HepG2 (cell line): ENCODE measurements around the gene BRAF. TPM values are rescaled to one million over a fixed set of nuclear protein-coding genes. Genes with fewer than 3 reads are reported as not detected.

Experiments
- ATAC-seq: fragments of 200-7000 bp; cut with Tn5 transposase; 3 replicates; pipeline ENCODE4 v1.9.1; 2020; ENCODE audit warnings: mild to moderate bottlenecking, moderate library complexity
- BruUV-seq: library from RNA; stranded (reverse); fragments of 400-500 nt; replicated peaks from 2 replicates; lab custom pipeline; 2021; lab: Mats Ljungman, UMichigan
- CTCF ChIA-PET: fragments of 300-600 bp; formaldehyde crosslinking; extraction: SDS; loops from one replicate; lab custom pipeline; 2021; ENCODE audit warnings: low total read pairs, inconsistent platforms, low intra/inter-chr PET ratio; lab: Yijun Ruan, JAX
- POLR2A ChIA-PET: fragments of 350-600 bp; sonication (Branson Sonifier 250); formaldehyde crosslinking; loops from one replicate; lab custom pipeline; 2020; ENCODE audit warnings: antibody characterized with exemption, inconsistent platforms; lab: Yijun Ruan, JAX
- DNase-seq: peaks from one replicate; pipeline ENCODE4 v3.0.0-alpha.2; 2015; ENCODE audit warnings: low spot score
- FAIRE-seq: peaks from 3 replicates; lab custom pipeline; 2011; peaks lifted over from hg19 to GRCh38; lab: Jason Lieb, UNC
- H2AFZ ChIP-seq: one replicate; pipeline ENCODE4 v1.6.1; 2011; ENCODE audit warnings: low read length, inconsistent platforms
- H3K27ac ChIP-seq: fragments of 300-600 bp; 3 replicates; pipeline ENCODE4 v1.8.0; 2011; ENCODE audit warnings: mixed run types, mild to moderate bottlenecking, mixed read lengths, low read length, inconsistent platforms; ENCODE audit not compliant: insufficient read depth; ENCODE audit errors: extremely low read length
- H3K27me3 ChIP-seq, 2 experiments: fragments of 200-600 bp in 1 of 2; 2 replicates in 1 of 2; 3 replicates in 1 of 2; pipeline versions ENCODE4 v1.6.0 to v1.8.0; 2011; ENCODE audit warnings: low read length in 2 of 2, mild to moderate bottlenecking in 2 of 2, moderate library complexity in 2 of 2, inconsistent platforms in 1 of 2; ENCODE audit not compliant: insufficient read depth in 2 of 2, control insufficient read depth in 1 of 2
- H3K36me3 ChIP-seq, 2 experiments: fragments of 200-600 bp in 1 of 2; replicated peaks in 1 of 2; 2 replicates in 1 of 2; 3 replicates in 1 of 2; pipeline versions ENCODE4 v1.5.1 to v1.8.0; 2011; ENCODE audit warnings: low read length in 2 of 2, inconsistent platforms in 1 of 2; ENCODE audit not compliant: insufficient read depth in 2 of 2, control insufficient read depth in 1 of 2
- H3K4me1 ChIP-seq: 2 replicates; pipeline ENCODE4 v1.5.1; 2012; ENCODE audit warnings: low read length, inconsistent platforms; ENCODE audit not compliant: insufficient read depth
- H3K4me2 ChIP-seq: 2 replicates; pipeline ENCODE4 v1.6.0; 2011; ENCODE audit warnings: low read depth, low read length, inconsistent platforms
- H3K4me3 ChIP-seq, 3 experiments: fragments of 200-600 bp in 1 of 3; sonication (generic), shearing (Covaris generic) in 1 of 3; replicated peaks in 1 of 3; 2 replicates each; pipeline ENCODE4 v1.5.1; 2011 to 2016; ENCODE audit warnings: low read length in 3 of 3, inconsistent platforms in 2 of 3, low read depth in 2 of 3, mild to moderate bottlenecking in 2 of 3, control low read depth in 1 of 3, mixed read lengths in 1 of 3; ENCODE audit not compliant: insufficient read depth in 1 of 3
- H3K79me2 ChIP-seq: one replicate; pipeline ENCODE4 v1.6.1; 2011; ENCODE audit warnings: low read length, inconsistent platforms; ENCODE audit not compliant: insufficient read depth
- H3K9ac ChIP-seq: 2 replicates; pipeline ENCODE4 v1.6.0; 2011; ENCODE audit warnings: mild to moderate bottlenecking, low read depth, low read length, inconsistent platforms; ENCODE audit not compliant: insufficient read depth
- H3K9me3 ChIP-seq: 2 replicates; pipeline ENCODE4 v1.5.1; 2012; ENCODE audit warnings: mild to moderate bottlenecking, low read length
- H4K20me1 ChIP-seq: 2 replicates; pipeline ENCODE4 v1.6.0; 2011; ENCODE audit warnings: inconsistent platforms, mild to moderate bottlenecking, low read length, moderate library complexity; ENCODE audit not compliant: insufficient read depth
- ETV5 ChIP-seq: IDR thresholded peaks from 2 replicates; pipeline ENCODE4 v1.6.1; 2018; ENCODE audit warnings: missing biosample characterization, missing genetic modification reagents, inconsistent platforms, borderline replicate concordance
- FOXK1 ChIP-seq: sonication (generic); formaldehyde crosslinking; IDR thresholded peaks from 2 replicates; pipeline ENCODE4 v1.4.0; 2020; ENCODE audit warnings: low read depth, missing genetic modification reagents, borderline replicate concordance
- GABPA ChIP-seq, 2 experiments: IDR thresholded peaks; 2 replicates each; pipeline ENCODE4 v1.6.1; 2011 to 2016; ENCODE audit warnings: low read depth in 2 of 2, low read length in 1 of 2, missing biosample characterization in 1 of 2, missing genetic modification characterization in 1 of 2
- KLF12 ChIP-seq: sonication (generic); formaldehyde crosslinking; IDR thresholded peaks from 2 replicates; pipeline ENCODE4 v1.4.0; 2020; ENCODE audit warnings: missing genetic modification reagents, borderline replicate concordance
- NFKB2 ChIP-seq: sonication (generic); formaldehyde crosslinking; IDR thresholded peaks from 2 replicates; pipeline ENCODE4 v1.4.0; 2020; ENCODE audit warnings: missing genetic modification reagents, borderline replicate concordance
- PHF21A ChIP-seq: sonication (generic); formaldehyde crosslinking; IDR thresholded peaks from 2 replicates; pipeline ENCODE4 v1.5.0; 2020; ENCODE audit warnings: mild to moderate bottlenecking, missing genetic modification reagents
- POLR2AphosphoS2 ChIP-seq: IDR thresholded peaks from 2 replicates; pipeline ENCODE4 v1.6.1; 2011; ENCODE audit warnings: low read depth, low read length, improper control_type of control experiment
- RNF2 ChIP-seq: fragments of 450-650 bp; conservative IDR thresholded peaks from 2 replicates; pipeline ENCODE4 v1.6.1; 2016; ENCODE audit warnings: low read depth
- SIX1 ChIP-seq: sonication (generic); formaldehyde crosslinking; IDR thresholded peaks from 2 replicates; pipeline ENCODE4 v1.4.0; 2020; ENCODE audit warnings: missing genetic modification reagents, borderline replicate concordance
- SOX6 ChIP-seq, 2 experiments: fragments of 450-650 bp in 1 of 2; sonication (generic) in 1 of 2; formaldehyde crosslinking in 1 of 2; IDR thresholded peaks; 2 replicates each; pipeline versions ENCODE4 v1.4.0 to v1.6.1; 2017 to 2020; ENCODE audit warnings: antibody characterized with exemption in 1 of 2, mild to moderate bottlenecking in 1 of 2, missing genetic modification reagents in 1 of 2
- TEAD3 ChIP-seq: optimal IDR thresholded peaks from 2 replicates; pipeline ENCODE3; 2016; ENCODE audit warnings: borderline replicate concordance
- U2AF2 ChIP-seq: fragments of 200-400 bp; formaldehyde crosslinking; IDR thresholded peaks from 2 replicates; pipeline ENCODE4 v1.6.1; 2017; ENCODE audit warnings: low read depth, mild to moderate bottlenecking, low read length
- YY1 ChIP-seq: IDR thresholded peaks from 2 replicates; pipeline ENCODE4 v1.6.1; 2011; ENCODE audit warnings: low read length, low read depth, moderate library complexity, mild to moderate bottlenecking; ENCODE audit not compliant: insufficient read depth, insufficient replicate concordance
- ZNF879 ChIP-seq: sonication (generic); formaldehyde crosslinking; IDR thresholded peaks from 2 replicates; pipeline ENCODE4 v1.8.1; 2023; ENCODE audit warnings: missing genetic modification reagents
- WGBS: methylation state at CpG from one replicate; pipeline ENCODE4 v1.1.6; 2017; ENCODE audit warnings: low lambda C conversion rate; 5-methylcytosine and 5-hydroxymethylcytosine counted together
- in situ Hi-C: cut with HindIII; loops from 2 replicates; pipeline ENCODE4 v1.10.0; 2017; ENCODE audit warnings: low pct_unique_long_range_greater_than_20kb; ENCODE audit not compliant: extremely low pct_ligation_motif_present
- intact Hi-C: fragments of 100-400 bp; cut with micrococcal nuclease; formaldehyde crosslinking; loops from one replicate; pipeline ENCODE4 v1.10.0; 2022; ENCODE audit not compliant: unreplicated experiment
- polyA plus RNA-seq, 8 experiments: library from polyadenylated mRNA; depleted of rRNA in 3 of 8; stranded (reverse) in 7 of 8; unstranded in 1 of 8; fragments of >200 nt; fragmentation: Illumina TruSeq in 4 of 8; extraction: Trizol in 4 of 8; gene quantifications; 2 replicates each; pipeline versions ENCODE4 v1.2.1 to v1.2.3, GENCODE V29; 2011 to 2016; ENCODE audit warnings: low read depth in 4 of 8, missing spikeins in 1 of 8, mixed read lengths in 1 of 8; ENCODE audit not compliant: insufficient read depth in 1 of 8
- total RNA-seq, 5 experiments: library from RNA; depleted of rRNA; stranded (reverse); fragments of >200 nt; fragmentation: Illumina TruSeq; extraction: Trizol; gene quantifications; 2 replicates each; pipeline ENCODE4 v1.2.3, GENCODE V29; 2016; ENCODE audit warnings: low read depth in 1 of 5
- TF ChIP-seq, protein P1 (sequence below): IDR thresholded peaks from 2 replicates; pipeline ENCODE4 v1.6.1; 2016; ENCODE audit warnings: missing compliant biosample characterization, missing genetic modification reagents, borderline replicate concordance
- TF ChIP-seq, protein P2 (sequence below): IDR thresholded peaks from 2 replicates; pipeline ENCODE4 v1.6.1; 2018; ENCODE audit warnings: missing genetic modification reagents
- TF ChIP-seq, protein P3 (sequence below): sonication (generic); formaldehyde crosslinking; IDR thresholded peaks from 2 replicates; pipeline ENCODE4 v1.5.1; 2020; ENCODE audit warnings: missing genetic modification reagents, mild to moderate bottlenecking, borderline replicate concordance
- TF ChIP-seq, protein P4 (sequence below): sonication (generic); formaldehyde crosslinking; IDR thresholded peaks from 2 replicates; pipeline ENCODE4 v1.5.0; 2020; ENCODE audit warnings: mild to moderate bottlenecking, missing genetic modification reagents, borderline replicate concordance
- TF ChIP-seq, protein P5 (sequence below): sonication (generic); formaldehyde crosslinking; IDR thresholded peaks from 2 replicates; pipeline ENCODE4 v1.4.0; 2020; ENCODE audit warnings: mild to moderate bottlenecking, missing genetic modification reagents

The BRAF gene
- total and polyA plus RNA-seq, 2 of the 13 experiments (the other 11 are each of a cell fraction or from before 2014, with no cell fraction given): 12.5 to 13.4 TPM

DNA sequence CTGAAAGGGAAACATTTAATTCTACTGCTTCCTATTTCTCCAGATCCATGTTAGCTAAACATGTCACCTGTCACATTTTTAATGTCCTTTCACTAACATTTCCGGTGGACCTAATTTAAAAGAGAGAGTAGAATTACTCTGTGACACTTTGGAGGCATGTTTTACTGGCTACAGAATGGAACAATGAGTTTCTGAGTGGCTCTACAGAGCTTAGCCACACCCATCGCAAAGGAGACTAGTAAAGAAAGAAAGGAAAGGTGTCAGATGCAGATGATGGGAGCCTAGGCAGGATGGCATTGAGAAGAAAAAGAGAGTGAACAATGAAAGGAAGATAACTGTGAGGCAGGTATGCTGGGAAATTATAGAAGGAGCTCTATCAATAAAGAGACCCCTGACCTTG is 192.3 kb downstream of the BRAF start:
- FAIRE-seq: no peak
- no peaks in the 10 kb centered on the region for H3K9me3 ChIP-seq
- POLR2A ChIA-PET: no interaction called here
- in situ Hi-C loops: no loop called here
- no TSS peak for BruUV-seq
- intact Hi-C loops: no loop called here
- 97% methylated on average over 2 of the region's 2 CpGs for WGBS
- H3K4me1 ChIP-seq: no peaks in the 10 kb centered on the region
- no peak overlapping the region for H3K4me2 ChIP-seq
- no peaks in the 10 kb centered on the region for H4K20me1 ChIP-seq
- no peak overlapping the region for H3K9ac ChIP-seq
- H3K36me3 ChIP-seq: peaks cover 4 to 8% of the 10 kb centered on the region in 2 experiments; a peak in 3 of 5 replicates
- H3K27me3 ChIP-seq: no peaks in the 10 kb centered on the region
- H3K4me3 ChIP-seq: no peak overlapping the region
- DNase-seq: no peak
- CTCF ChIA-PET: no interaction called here
- H3K79me2 ChIP-seq: no peaks in the 10 kb centered on the region
- no peak overlapping the region for H2AFZ ChIP-seq
- ATAC-seq: no peak
- no peak overlapping the region for H3K27ac ChIP-seq
- no peak for TF ChIP-seq POLR2AphosphoS2
- TF ChIP-seq, protein P1, sequence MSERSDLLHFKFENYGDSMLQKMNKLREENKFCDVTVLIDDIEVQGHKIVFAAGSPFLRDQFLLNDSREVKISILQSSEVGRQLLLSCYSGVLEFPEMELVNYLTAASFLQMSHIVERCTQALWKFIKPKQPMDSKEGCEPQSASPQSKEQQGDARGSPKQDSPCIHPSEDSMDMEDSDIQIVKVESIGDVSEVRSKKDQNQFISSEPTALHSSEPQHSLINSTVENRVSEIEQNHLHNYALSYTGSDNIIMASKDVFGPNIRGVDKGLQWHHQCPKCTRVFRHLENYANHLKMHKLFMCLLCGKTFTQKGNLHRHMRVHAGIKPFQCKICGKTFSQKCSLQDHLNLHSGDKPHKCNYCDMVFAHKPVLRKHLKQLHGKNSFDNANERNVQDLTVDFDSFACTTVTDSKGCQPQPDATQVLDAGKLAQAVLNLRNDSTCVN (CRISPR knock-in tag): no peak
- TF ChIP-seq, protein P2, sequence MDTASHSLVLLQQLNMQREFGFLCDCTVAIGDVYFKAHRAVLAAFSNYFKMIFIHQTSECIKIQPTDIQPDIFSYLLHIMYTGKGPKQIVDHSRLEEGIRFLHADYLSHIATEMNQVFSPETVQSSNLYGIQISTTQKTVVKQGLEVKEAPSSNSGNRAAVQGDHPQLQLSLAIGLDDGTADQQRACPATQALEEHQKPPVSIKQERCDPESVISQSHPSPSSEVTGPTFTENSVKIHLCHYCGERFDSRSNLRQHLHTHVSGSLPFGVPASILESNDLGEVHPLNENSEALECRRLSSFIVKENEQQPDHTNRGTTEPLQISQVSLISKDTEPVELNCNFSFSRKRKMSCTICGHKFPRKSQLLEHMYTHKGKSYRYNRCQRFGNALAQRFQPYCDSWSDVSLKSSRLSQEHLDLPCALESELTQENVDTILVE (CRISPR knock-in tag): no peak
- TF ChIP-seq PHF21A (CRISPR knock-in tag): no peak
- no peak for TF ChIP-seq TEAD3 (CRISPR knock-in tag)
- TF ChIP-seq FOXK1 (CRISPR knock-in tag): no peak
- TF ChIP-seq, protein P3, sequence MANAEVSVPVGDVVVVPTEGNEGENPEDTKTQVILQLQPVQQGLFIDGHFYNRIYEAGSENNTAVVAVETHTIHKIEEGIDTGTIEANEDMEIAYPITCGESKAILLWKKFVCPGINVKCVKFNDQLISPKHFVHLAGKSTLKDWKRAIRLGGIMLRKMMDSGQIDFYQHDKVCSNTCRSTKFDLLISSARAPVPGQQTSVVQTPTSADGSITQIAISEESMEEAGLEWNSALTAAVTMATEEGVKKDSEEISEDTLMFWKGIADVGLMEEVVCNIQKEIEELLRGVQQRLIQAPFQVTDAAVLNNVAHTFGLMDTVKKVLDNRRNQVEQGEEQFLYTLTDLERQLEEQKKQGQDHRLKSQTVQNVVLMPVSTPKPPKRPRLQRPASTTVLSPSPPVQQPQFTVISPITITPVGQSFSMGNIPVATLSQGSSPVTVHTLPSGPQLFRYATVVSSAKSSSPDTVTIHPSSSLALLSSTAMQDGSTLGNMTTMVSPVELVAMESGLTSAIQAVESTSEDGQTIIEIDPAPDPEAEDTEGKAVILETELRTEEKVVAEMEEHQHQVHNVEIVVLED (CRISPR knock-in tag): no peak
- no peak for TF ChIP-seq SIX1 (CRISPR knock-in tag)
- no peak for TF ChIP-seq YY1
- no peak for TF ChIP-seq ZNF879 (CRISPR knock-in tag)
- no peak for TF ChIP-seq GABPA (IDR thresholded peaks at IDR 0.05; ENCODE audit: low read depth, low read length)
- TF ChIP-seq GABPA (CRISPR knock-in tag; IDR thresholded peaks at IDR 0.05; ENCODE audit: low read depth): no peak
- TF ChIP-seq, protein P4, sequence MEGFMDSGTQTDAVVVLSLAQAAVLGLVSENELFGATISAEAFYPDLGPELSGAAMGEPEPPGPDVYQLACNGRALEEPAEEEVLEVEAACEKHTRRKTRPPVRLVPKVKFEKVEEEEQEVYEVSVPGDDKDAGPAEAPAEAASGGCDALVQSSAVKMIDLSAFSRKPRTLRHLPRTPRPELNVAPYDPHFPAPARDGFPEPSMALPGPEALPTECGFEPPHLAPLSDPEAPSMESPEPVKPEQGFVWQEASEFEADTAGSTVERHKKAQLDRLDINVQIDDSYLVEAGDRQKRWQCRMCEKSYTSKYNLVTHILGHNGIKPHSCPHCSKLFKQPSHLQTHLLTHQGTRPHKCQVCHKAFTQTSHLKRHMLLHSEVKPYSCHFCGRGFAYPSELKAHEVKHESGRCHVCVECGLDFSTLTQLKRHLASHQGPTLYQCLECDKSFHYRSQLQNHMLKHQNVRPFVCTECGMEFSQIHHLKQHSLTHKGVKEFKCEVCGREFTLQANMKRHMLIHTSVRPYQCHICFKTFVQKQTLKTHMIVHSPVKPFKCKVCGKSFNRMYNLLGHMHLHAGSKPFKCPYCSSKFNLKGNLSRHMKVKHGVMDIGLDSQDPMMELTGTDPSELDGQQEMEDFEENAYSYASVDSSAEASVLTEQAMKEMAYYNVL: no peak
- TF ChIP-seq, protein P5, sequence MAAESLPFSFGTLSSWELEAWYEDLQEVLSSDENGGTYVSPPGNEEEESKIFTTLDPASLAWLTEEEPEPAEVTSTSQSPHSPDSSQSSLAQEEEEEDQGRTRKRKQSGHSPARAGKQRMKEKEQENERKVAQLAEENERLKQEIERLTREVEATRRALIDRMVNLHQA (CRISPR knock-in tag): no peak
- no peak for TF ChIP-seq KLF12
- TF ChIP-seq ETV5: no peak
- no peak for TF ChIP-seq U2AF2
- TF ChIP-seq NFKB2: no peak
- TF ChIP-seq RNF2: no peak
- no peak for TF ChIP-seq SOX6 (IDR thresholded peaks at IDR 0.05)
- TF ChIP-seq SOX6 (CRISPR knock-in tag; IDR thresholded peaks at IDR 0.05): no peak
